ENCODE results near the gene TLR3. TPM values are rescaled to one million over a fixed set of nuclear protein-coding genes. Genes with fewer than 3 reads are reported as not detected.

TLR3 gene
- total and polyA plus RNA-seq, 12 donors, result 0.66 to 19.7 (median 3.6) TPM

- H3K27ac ChIP-seq, result peak overlapping the region in 5 of 10 donors; percentile 6 to 68 (median 35)
- intact Hi-C loops (cut with DNase I), result loop anchor here in 8 of 10 donors (2.0 to 10.0 kb wide), 4 partner anchors 246 to 380 kb away; no protein-coding TSS in a partner anchor
- no peak for TF ChIP-seq CTCF (IDR thresholded peaks at IDR 0.05)
- no peaks in the 10 kb centered on the region for H3K36me3 ChIP-seq
- H3K9me3 ChIP-seq, result peaks cover 0 to 11% (median 0%) of the 10 kb centered on the region in 11 donors
- peaks cover 0 to 17% (median 8%) of the 10 kb centered on the region in 9 donors for H3K4me1 ChIP-seq
- no peaks in the 10 kb centered on the region for H3K27me3 ChIP-seq
- ATAC-seq (peak in 5 of 8 donors; percentile 22 to 46 (median 39)), DNase-seq (no peak)
- WGBS, 2 donors, result 63 to 65% methylated on average over 15 of the region's 15 CpGs
- H3K4me3 ChIP-seq, result peak overlapping the region in 5 of 10 donors; percentile 7 to 47 (median 33)
These were observed 48.1 kb upstream of the TLR3 start for GRCh38 chr4:186020793-186021407.

- H3K9me3 ChIP-seq, result peaks cover 0 to 11% (median 0%) of the 10 kb centered on the region in 11 donors
- H3K4me1 ChIP-seq, result peaks cover 0 to 20% (median 7%) of the 10 kb centered on the region in 9 donors
- TF ChIP-seq CTCF (IDR thresholded peaks at IDR 0.05), result peak; percentile 60 to 92 (median 85)
- peak overlapping the region in 8 of 10 donors; percentile 5 to 47 (median 32) for H3K4me3 ChIP-seq
- H3K36me3 ChIP-seq, result no peaks in the 10 kb centered on the region
- DNase-seq (peak; percentile 25 to 36), ATAC-seq (peak; percentile 62 to 86 (median 72))
- H3K27ac ChIP-seq, result peak overlapping the region in 5 of 10 donors; percentile 6 to 68 (median 35)
- H3K27me3 ChIP-seq, result no peaks in the 10 kb centered on the region
- WGBS, 2 donors, result 9 to 11% methylated on average over 11 of the region's 11 CpGs
- intact Hi-C loops (cut with DNase I), result loop anchor here in 8 of 10 donors (2.0 to 10.0 kb wide), 4 partner anchors 247 to 381 kb away; no protein-coding TSS in a partner anchor
These were observed 47.3 kb upstream of the TLR3 start for GRCh38 chr4:186021461-186022167.

- DNase-seq, result no peak
- 86 to 88% methylated on average over 14 of the region's 14 CpGs for WGBS, 2 donors
- no peak for TF ChIP-seq CTCF (IDR thresholded peaks at IDR 0.05)
- peaks cover 0 to 29% (median 9%) of the 10 kb centered on the region in 9 donors for H3K4me1 ChIP-seq
- peaks cover 0 to 9% (median 0%) of the 10 kb centered on the region in 11 donors for H3K9me3 ChIP-seq
- no peaks in the 10 kb centered on the region for H3K27me3 ChIP-seq
- intact Hi-C loops (cut with DNase I), result loop anchor here in 7 of 10 donors (5.0 to 10.0 kb wide), 3 partner anchors 249 to 382 kb away; no protein-coding TSS in a partner anchor
- H3K36me3 ChIP-seq, result no peaks in the 10 kb centered on the region
- ATAC-seq, result no peak
- H3K27ac ChIP-seq, result no peak overlapping the region
- no peak overlapping the region for H3K4me3 ChIP-seq
These were observed 45.0 kb upstream of the TLR3 start for GRCh38 chr4:186023975-186024374.

- H3K27me3 ChIP-seq, result no peaks in the 10 kb centered on the region
- H3K27ac ChIP-seq, result no peak overlapping the region
- intact Hi-C loops (cut with DNase I), result loop anchor here in 7 of 10 donors (5.0 to 10.0 kb wide), 3 partner anchors 250 to 383 kb away; no protein-coding TSS in a partner anchor
These were observed 44.1 kb upstream of the TLR3 start for GRCh38 chr4:186024637-186025407.

More at GRCh38 chr4:186024637-186025407, 44.1 kb upstream of the TLR3 start:
- Histone ChIP-seq H3K36me3 (no peaks in the 10 kb centered on the region), H3K4me1 (peaks cover 1 to 38% (median 16%) of the 10 kb centered on the region in 9 donors), H3K9me3 (peaks cover 0 to 9% (median 0%) of the 10 kb centered on the region in 11 donors), H3K4me3 (no peak overlapping the region)
- DNase-seq (no peak), ATAC-seq (no peak)
- 87 to 88% methylated on average over 15 of the region's 15 CpGs for WGBS, 2 donors
- TF ChIP-seq CTCF (IDR thresholded peaks at IDR 0.05), result no peak

Measured in heart right ventricle (tissue), 16 donors.